HEK293 (cell line): ENCODE measurements around the gene GCC2.

Experiments
- CTCF ChIA-PET: fragments of 350-600 bp; formaldehyde crosslinking; extraction: SDS; loops from one replicate; lab custom pipeline; 2021; ENCODE audit warnings: antibody characterized with exemption; lab: Yijun Ruan, JAX
- POLR2A ChIA-PET: fragments of 300-600 bp; formaldehyde crosslinking; extraction: SDS; loops from one replicate; lab custom pipeline; 2020; ENCODE audit warnings: antibody characterized with exemption, inconsistent platforms; lab: Yijun Ruan, JAX
- H3K27ac ChIP-seq: fragments of 200-500 bp; sonication (Bioruptor generic); 2 replicates; pipeline ENCODE4 v1.5.1; 2014; ENCODE audit warnings: low read depth, low read length, control low read depth, inconsistent platforms; ENCODE audit errors: extremely low read depth
- H3K36me3 ChIP-seq, 2 experiments: fragments of 200-500 bp in 1 of 2; sonication (Bioruptor generic) in 1 of 2; 1 replicate in 1 of 2; 2 replicates in 1 of 2; pipeline ENCODE4 v1.5.1; 2014 to 2017; ENCODE audit warnings: inconsistent platforms in 2 of 2, low read length in 2 of 2; ENCODE audit not compliant: control insufficient read depth in 2 of 2, insufficient read depth in 1 of 2
- H3K4me1 ChIP-seq: fragments of 200-500 bp; sonication (Bioruptor generic); 2 replicates; pipeline ENCODE4 v1.5.1; 2014; ENCODE audit warnings: mild to moderate bottlenecking, low read length, inconsistent platforms; ENCODE audit not compliant: control insufficient read depth, insufficient read depth
- H3K4me3 ChIP-seq: 2 replicates; pipeline ENCODE4 v1.5.1; 2011; ENCODE audit warnings: low read depth, mild to moderate bottlenecking, control low read depth, low read length, moderate library complexity
- H3K9me3 ChIP-seq: fragments of 200-500 bp; sonication (Bioruptor generic); 2 replicates; pipeline ENCODE4 v1.5.1; 2014; ENCODE audit warnings: low read depth, low read length, inconsistent platforms; ENCODE audit not compliant: control insufficient read depth, insufficient read depth
- CTCF ChIP-seq: fragments of 450-650 bp; formaldehyde crosslinking; IDR thresholded peaks from 2 replicates; pipeline ENCODE4 v1.5.1; 2016; ENCODE audit warnings: missing biosample characterization, missing genetic modification characterization
- KLF10 ChIP-seq: fragments of 450-650 bp; IDR thresholded peaks from 2 replicates; pipeline ENCODE4 v1.5.1; 2018; ENCODE audit warnings: missing biosample characterization, mild to moderate bottlenecking, missing genetic modification characterization
- PRDM6 ChIP-seq: fragments of 450-650 bp; formaldehyde crosslinking; IDR thresholded peaks from 2 replicates; pipeline ENCODE4 v1.5.1; 2017; ENCODE audit warnings: missing biosample characterization, missing genetic modification characterization
- SCRT2 ChIP-seq: fragments of 450-650 bp; formaldehyde crosslinking; IDR thresholded peaks from 2 replicates; pipeline ENCODE4 v1.5.1; 2016; ENCODE audit warnings: missing biosample characterization, missing genetic modification characterization
- SP2 ChIP-seq: fragments of 450-650 bp; formaldehyde crosslinking; IDR thresholded peaks from 2 replicates; pipeline ENCODE4 v1.5.1; 2016; ENCODE audit warnings: missing biosample characterization, missing genetic modification characterization
- ZBTB20 ChIP-seq: fragments of 450-650 bp; formaldehyde crosslinking; IDR thresholded peaks from 2 replicates; pipeline ENCODE4 v1.5.1; 2016; ENCODE audit warnings: missing biosample characterization, missing genetic modification characterization
- ZBTB21 ChIP-seq: fragments of 450-650 bp; formaldehyde crosslinking; IDR thresholded peaks from 2 replicates; pipeline ENCODE4 v1.5.1; 2017; ENCODE audit warnings: missing biosample characterization, missing genetic modification characterization
- ZBTB6 ChIP-seq: fragments of 450-650 bp; formaldehyde crosslinking; IDR thresholded peaks from 2 replicates; pipeline ENCODE4 v1.5.1; 2017; ENCODE audit warnings: missing biosample characterization, missing genetic modification characterization
- ZFHX2 ChIP-seq: fragments of 450-650 bp; formaldehyde crosslinking; conservative IDR thresholded peaks from 2 replicates; pipeline ENCODE4 v1.5.1; 2016; ENCODE audit warnings: missing biosample characterization, missing genetic modification characterization
- ZNF114 ChIP-seq: fragments of 450-650 bp; formaldehyde crosslinking; IDR thresholded peaks from 2 replicates; pipeline ENCODE4 v1.5.0; 2017; ENCODE audit warnings: missing biosample characterization, missing genetic modification characterization
- ZNF146 ChIP-seq: fragments of 450-650 bp; formaldehyde crosslinking; IDR thresholded peaks from 2 replicates; pipeline ENCODE4 v1.5.1; 2016; ENCODE audit warnings: missing biosample characterization, missing genetic modification characterization
- ZNF2 ChIP-seq: fragments of 450-650 bp; formaldehyde crosslinking; IDR thresholded peaks from 2 replicates; pipeline ENCODE4 v1.5.1; 2016; ENCODE audit warnings: missing biosample characterization, missing genetic modification characterization
- ZNF292 ChIP-seq: fragments of 450-650 bp; formaldehyde crosslinking; IDR thresholded peaks from 2 replicates; pipeline ENCODE4 v1.5.1; 2016; ENCODE audit warnings: low read depth, missing biosample characterization, missing genetic modification characterization, borderline replicate concordance
- ZNF335 ChIP-seq: fragments of 450-650 bp; formaldehyde crosslinking; conservative IDR thresholded peaks from 2 replicates; pipeline ENCODE4 v1.5.1; 2016; ENCODE audit warnings: missing biosample characterization, missing genetic modification characterization
- ZNF354C ChIP-seq: fragments of 450-650 bp; formaldehyde crosslinking; IDR thresholded peaks from 2 replicates; pipeline ENCODE4 v1.5.1; 2016; ENCODE audit warnings: missing biosample characterization, missing genetic modification characterization, low read depth, borderline replicate concordance
- ZNF366 ChIP-seq: fragments of 450-650 bp; formaldehyde crosslinking; conservative IDR thresholded peaks from 2 replicates; pipeline ENCODE4 v1.5.1; 2016; ENCODE audit warnings: missing biosample characterization, missing genetic modification characterization
- ZNF473 ChIP-seq: fragments of 450-650 bp; formaldehyde crosslinking; IDR thresholded peaks from 2 replicates; pipeline ENCODE4 v1.5.1; 2017; ENCODE audit warnings: missing biosample characterization, missing genetic modification characterization
- ZNF558 ChIP-seq: fragments of 450-650 bp; formaldehyde crosslinking; IDR thresholded peaks from 2 replicates; pipeline ENCODE4 v1.5.1; 2016; ENCODE audit warnings: missing biosample characterization, missing genetic modification characterization
- ZNF585B ChIP-seq: fragments of 450-650 bp; formaldehyde crosslinking; IDR thresholded peaks from 2 replicates; pipeline ENCODE4 v1.5.1; 2016; ENCODE audit warnings: missing biosample characterization, missing genetic modification characterization
- ZNF596 ChIP-seq: fragments of 450-650 bp; IDR thresholded peaks from 2 replicates; pipeline ENCODE4 v1.5.0; 2018; ENCODE audit warnings: missing biosample characterization, mild to moderate bottlenecking, missing genetic modification characterization, moderate library complexity
- ZNF658 ChIP-seq: fragments of 450-650 bp; formaldehyde crosslinking; IDR thresholded peaks from 2 replicates; pipeline ENCODE4; 2016; ENCODE audit warnings: missing biosample characterization, missing genetic modification characterization
- ZNF664 ChIP-seq: fragments of 450-650 bp; formaldehyde crosslinking; IDR thresholded peaks from 2 replicates; pipeline ENCODE4 v1.5.1; 2016; ENCODE audit warnings: missing biosample characterization, missing genetic modification characterization
- ZNF670 ChIP-seq: fragments of 450-650 bp; formaldehyde crosslinking; IDR thresholded peaks from 2 replicates; pipeline ENCODE4 v1.5.1; 2016; ENCODE audit warnings: missing biosample characterization, missing genetic modification characterization, low read depth
- ZNF707 ChIP-seq: fragments of 450-650 bp; formaldehyde crosslinking; IDR thresholded peaks from 2 replicates; pipeline ENCODE4 v1.5.1; 2016; ENCODE audit warnings: missing biosample characterization, missing genetic modification characterization
- ZNF837 ChIP-seq: fragments of 450-650 bp; formaldehyde crosslinking; IDR thresholded peaks from 2 replicates; pipeline ENCODE4 v1.5.1; 2016; ENCODE audit warnings: missing biosample characterization, missing genetic modification characterization
- ZSCAN23 ChIP-seq: fragments of 450-650 bp; formaldehyde crosslinking; IDR thresholded peaks from 2 replicates; pipeline ENCODE4 v1.5.1; 2016; ENCODE audit warnings: missing biosample characterization, missing genetic modification characterization
- TF ChIP-seq, protein P1 (sequence below): fragments of 450-650 bp; formaldehyde crosslinking; optimal IDR thresholded peaks from 2 replicates; pipeline ENCODE3; 2016; ENCODE audit warnings: missing biosample characterization, mild to moderate bottlenecking, missing genetic modification characterization
- TF ChIP-seq, protein P2 (sequence below): fragments of 450-650 bp; formaldehyde crosslinking; IDR thresholded peaks from 2 replicates; pipeline ENCODE4 v1.5.1; 2016; ENCODE audit warnings: missing biosample characterization, missing genetic modification characterization

The GCC2 gene

DNA sequence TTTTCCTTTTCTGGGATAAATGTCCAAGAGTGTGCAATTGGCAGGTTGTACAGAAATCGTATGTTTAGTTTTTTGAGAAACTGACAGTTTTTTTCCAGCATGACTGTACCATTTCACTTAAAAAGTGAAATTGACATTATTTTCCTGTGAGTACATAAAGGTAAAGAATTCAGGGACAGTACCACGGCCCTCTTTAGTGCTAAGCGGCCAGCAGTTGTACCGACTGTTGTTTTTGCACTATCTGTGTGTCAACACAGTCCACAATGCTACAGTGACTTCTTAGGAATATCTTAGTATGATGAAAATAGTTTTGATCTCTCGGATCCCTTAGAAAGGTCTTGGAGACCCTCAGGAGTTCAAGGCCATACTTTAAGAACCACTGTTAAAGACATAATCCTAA lies 87.9 kb downstream of the GCC2 start:
- no peak overlapping the region for H3K27ac ChIP-seq
- no peaks in the 10 kb centered on the region for H3K36me3 ChIP-seq
- TF ChIP-seq ZFHX2 (tag by site-specific recombination) (no peak), ZNF664 (tag by site-specific recombination) (no peak), ZNF596 (tag by site-specific recombination) (no peak), ZNF366 (tag by site-specific recombination) (no peak), ZNF335 (no peak), ZNF658 (tag by site-specific recombination) (no peak), ZSCAN23 (tag by site-specific recombination) (no peak)
- no peak overlapping the region for H3K4me3 ChIP-seq
- ChIA-PET POLR2A (no interaction called here), CTCF (no interaction called here)
- H3K4me1 ChIP-seq: peaks cover 27% of the 10 kb centered on the region
- no peaks in the 10 kb centered on the region for H3K9me3 ChIP-seq

DNA sequence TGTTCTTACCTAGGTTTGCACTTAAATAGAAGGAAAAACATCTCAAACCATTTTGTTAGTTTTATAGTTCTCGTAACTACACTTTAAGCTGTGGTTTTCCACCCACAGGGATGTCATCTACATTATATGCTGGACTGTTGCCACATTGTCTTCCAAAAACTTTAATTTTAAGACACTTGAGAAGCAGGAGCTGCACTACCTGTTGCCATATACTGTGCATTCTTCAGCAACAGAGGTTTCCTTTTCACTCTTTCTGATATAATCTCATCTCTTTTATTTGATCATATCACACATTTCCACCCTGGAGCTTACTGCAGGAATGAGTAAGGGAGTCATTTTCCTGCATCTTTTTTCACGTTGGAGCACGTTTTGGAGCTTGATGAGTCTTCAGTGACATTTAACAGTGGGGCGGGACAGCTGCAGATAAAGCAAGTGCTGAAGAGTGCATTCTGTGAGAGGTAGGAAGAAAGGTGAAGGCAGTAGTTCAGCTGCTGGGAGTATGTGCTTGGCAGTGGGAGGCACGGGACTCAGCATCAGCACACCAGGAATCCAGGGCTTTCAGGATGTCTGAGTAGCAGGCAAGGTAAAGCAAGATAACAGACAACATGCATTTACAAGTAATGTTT lies 89.1 kb downstream of the GCC2 start:
- POLR2A ChIA-PET: no interaction called here
- CTCF ChIA-PET: interaction anchor here (1.2 kb wide), 1 partner anchor 98 kb away, joined by 4 read pairs; no protein-coding TSS in a partner anchor
- Histone ChIP-seq H3K4me1 (peaks cover 32% of the 10 kb centered on the region), H3K4me3 (no peak overlapping the region), H3K9me3 (no peaks in the 10 kb centered on the region), H3K27ac (no peak overlapping the region), H3K36me3 (no peaks in the 10 kb centered on the region)
- TF ChIP-seq ZNF837 (tag by site-specific recombination) (no peak), ZNF2 (tag by site-specific recombination) (no peak), ZNF558 (tag by site-specific recombination) (no peak), SP2 (no peak), ZNF354C (tag by site-specific recombination) (no peak), CTCF (tag by site-specific recombination) (no peak), ZBTB20 (tag by site-specific recombination) (peak; percentile 57), ZNF473 (no peak), ZNF114 (tag by site-specific recombination) (no peak), KLF10 (tag by site-specific recombination) (no peak), ZNF670 (no peak), ZNF146 (no peak), ZBTB6 (tag by site-specific recombination) (no peak), SCRT2 (tag by site-specific recombination) (peak; percentile 87), PRDM6 (tag by site-specific recombination) (peak; percentile 67), ZBTB21 (no peak), ZNF292 (no peak), ZNF585B (tag by site-specific recombination) (no peak), ZNF707 (tag by site-specific recombination) (no peak)
- TF ChIP-seq, protein P1, sequence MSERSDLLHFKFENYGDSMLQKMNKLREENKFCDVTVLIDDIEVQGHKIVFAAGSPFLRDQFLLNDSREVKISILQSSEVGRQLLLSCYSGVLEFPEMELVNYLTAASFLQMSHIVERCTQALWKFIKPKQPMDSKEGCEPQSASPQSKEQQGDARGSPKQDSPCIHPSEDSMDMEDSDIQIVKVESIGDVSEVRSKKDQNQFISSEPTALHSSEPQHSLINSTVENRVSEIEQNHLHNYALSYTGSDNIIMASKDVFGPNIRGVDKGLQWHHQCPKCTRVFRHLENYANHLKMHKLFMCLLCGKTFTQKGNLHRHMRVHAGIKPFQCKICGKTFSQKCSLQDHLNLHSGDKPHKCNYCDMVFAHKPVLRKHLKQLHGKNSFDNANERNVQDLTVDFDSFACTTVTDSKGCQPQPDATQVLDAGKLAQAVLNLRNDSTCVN (tag by site-specific recombination): no peak
- TF ChIP-seq, protein P2, sequence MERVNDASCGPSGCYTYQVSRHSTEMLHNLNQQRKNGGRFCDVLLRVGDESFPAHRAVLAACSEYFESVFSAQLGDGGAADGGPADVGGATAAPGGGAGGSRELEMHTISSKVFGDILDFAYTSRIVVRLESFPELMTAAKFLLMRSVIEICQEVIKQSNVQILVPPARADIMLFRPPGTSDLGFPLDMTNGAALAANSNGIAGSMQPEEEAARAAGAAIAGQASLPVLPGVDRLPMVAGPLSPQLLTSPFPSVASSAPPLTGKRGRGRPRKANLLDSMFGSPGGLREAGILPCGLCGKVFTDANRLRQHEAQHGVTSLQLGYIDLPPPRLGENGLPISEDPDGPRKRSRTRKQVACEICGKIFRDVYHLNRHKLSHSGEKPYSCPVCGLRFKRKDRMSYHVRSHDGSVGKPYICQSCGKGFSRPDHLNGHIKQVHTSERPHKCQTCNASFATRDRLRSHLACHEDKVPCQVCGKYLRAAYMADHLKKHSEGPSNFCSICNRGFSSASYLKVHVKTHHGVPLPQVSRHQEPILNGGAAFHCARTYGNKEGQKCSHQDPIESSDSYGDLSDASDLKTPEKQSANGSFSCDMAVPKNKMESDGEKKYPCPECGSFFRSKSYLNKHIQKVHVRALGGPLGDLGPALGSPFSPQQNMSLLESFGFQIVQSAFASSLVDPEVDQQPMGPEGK (tag by site-specific recombination): no peak
